Loucy (cell line): ENCODE data around the gene ABLIM2.

Experiments
- CTCF ChIP-seq: fragments of 200-600 bp; sonication (generic); conservative IDR thresholded peaks from 2 replicates; pipeline ENCODE4 v1.5.1; 2014; ENCODE audit warnings: mild to moderate bottlenecking, antibody characterized with exemption, low read length
- EZH2phosphoT487 ChIP-seq: fragments of 200-600 bp; IDR thresholded peaks from 2 replicates; pipeline ENCODE4 v1.6.1; 2018; ENCODE audit warnings: antibody characterized with exemption, mild to moderate bottlenecking, moderate library complexity, borderline replicate concordance

GRCh38 chr4:8047837-8048678 lies 110.6 kb downstream of the ABLIM2 start:
- TF ChIP-seq CTCF (no peak), EZH2phosphoT487 (no peak)
